H1 (cell line): Measurements from ENCODE around the gene CAMK2D. TPM values are rescaled to one million over a fixed set of nuclear protein-coding genes. Genes with fewer than 3 reads are reported as not detected.

Experiments
- CTCF ChIA-PET: fragments of 300-600 bp; sonication (Branson Sonifier 250); formaldehyde crosslinking; loops from one replicate; lab custom pipeline; 2021; ENCODE audit not compliant: partially characterized antibody; lab: Charles Lee
- POLR2A ChIA-PET: fragments of 300-600 bp; sonication (Branson Sonifier 250); formaldehyde crosslinking; loops from one replicate; lab custom pipeline; 2021; ENCODE audit warnings: inconsistent platforms; ENCODE audit not compliant: partially characterized antibody; lab: Charles Lee
- DNase-seq, 2 experiments: peaks; one replicate each; pipeline versions ENCODE4 v3.0.0 to v3.0.0-alpha.2; 2010 to 2022; ENCODE audit warnings: low spot score in 2 of 2, low read depth in 1 of 2, mixed read lengths in 1 of 2
- FAIRE-seq: peaks from 2 replicates; lab custom pipeline; 2011; peaks lifted over from hg19 to GRCh38; lab: Jason Lieb, UNC
- H2AFZ ChIP-seq: 2 replicates; pipeline ENCODE4 v1.8.1; 2012; ENCODE audit warnings: low read length, inconsistent platforms
- H2AK5ac ChIP-seq: 2 replicates; pipeline ENCODE4 v1.6.1; 2013; ENCODE audit warnings: low read depth, low read length
- H2BK120ac ChIP-seq: replicated peaks from 2 replicates; pipeline ENCODE3; 2013; ENCODE audit warnings: low read depth, low read length, inconsistent platforms
- H2BK12ac ChIP-seq: 2 replicates; pipeline ENCODE4 v1.6.1; 2013; ENCODE audit warnings: low read depth, low read length
- H2BK15ac ChIP-seq: 2 replicates; pipeline ENCODE4 v1.6.1; 2013; ENCODE audit warnings: low read length
- H2BK20ac ChIP-seq: 2 replicates; pipeline ENCODE4 v1.6.1; 2013; ENCODE audit warnings: low read length
- H2BK5ac ChIP-seq: 2 replicates; pipeline ENCODE4 v1.6.1; 2013; ENCODE audit warnings: low read depth, low read length
- H3K14ac ChIP-seq: 2 replicates; pipeline ENCODE4 v1.6.1; 2013; ENCODE audit warnings: inconsistent platforms; ENCODE audit not compliant: insufficient read length
- H3K18ac ChIP-seq: 2 replicates; pipeline ENCODE4 v1.6.1; 2013; ENCODE audit warnings: low read length; ENCODE audit errors: extremely low read depth
- H3K23ac ChIP-seq: 2 replicates; pipeline ENCODE4 v1.6.1; 2013; ENCODE audit warnings: inconsistent platforms; ENCODE audit not compliant: insufficient read length
- H3K23me2 ChIP-seq: 2 replicates; pipeline ENCODE4 v1.6.1; 2013; ENCODE audit warnings: low read depth, low read length
- H3K27ac ChIP-seq: 2 replicates; pipeline ENCODE4 v1.6.1; 2011; ENCODE audit warnings: low read depth, low read length, inconsistent platforms
- H3K27me3 ChIP-seq, 4 experiments: replicated peaks in 1 of 4; 1 replicate in 1 of 4; 2 replicates in 3 of 4; pipeline versions ENCODE4 v1.6.1 to v1.8.1; 2011 to 2013; ENCODE audit warnings: low read length in 3 of 4, mild to moderate bottlenecking in 3 of 4, inconsistent platforms in 2 of 4, mixed read lengths in 2 of 4, moderate library complexity in 1 of 4; ENCODE audit not compliant: control insufficient read depth in 3 of 4, insufficient read depth in 3 of 4; ENCODE audit errors: extremely low read depth in 1 of 4
- H3K36me3 ChIP-seq, 4 experiments: 2 replicates each; pipeline versions ENCODE4 v1.6.1 to v1.8.1; 2011 to 2013; ENCODE audit warnings: mild to moderate bottlenecking in 4 of 4, low read length in 3 of 4, moderate library complexity in 2 of 4, control low read depth in 1 of 4, inconsistent platforms in 1 of 4; ENCODE audit not compliant: insufficient read depth in 4 of 4, control insufficient read depth in 2 of 4
- H3K4ac ChIP-seq: replicated peaks from 2 replicates; pipeline ENCODE3; 2013; ENCODE audit warnings: low read length, low read depth, mixed read lengths, inconsistent platforms; ENCODE audit not compliant: insufficient read length
- H3K4me1 ChIP-seq, 4 experiments: replicated peaks in 1 of 4; 1 replicate in 1 of 4; 2 replicates in 3 of 4; pipeline versions ENCODE4 v1.6.1 to v1.8.1; 2011 to 2013; ENCODE audit warnings: low read length in 3 of 4, inconsistent platforms in 2 of 4, mixed read lengths in 1 of 4; ENCODE audit not compliant: insufficient read depth in 4 of 4, control insufficient read depth in 3 of 4
- H3K4me2 ChIP-seq, 2 experiments: 2 replicates each; pipeline versions ENCODE4 v1.6.1 to v1.8.1; 2011 to 2013; ENCODE audit warnings: low read depth in 2 of 2, low read length in 2 of 2, control low read depth in 1 of 2, inconsistent platforms in 1 of 2, mild to moderate bottlenecking in 1 of 2; ENCODE audit not compliant: insufficient read depth in 1 of 2
- H3K4me3 ChIP-seq, 4 experiments: fragments of 200-600, 300-600 bp in 1 of 4; sonication (generic), shearing (Covaris generic), sonication (Bioruptor Twin) in 1 of 4; 2 replicates each; pipeline versions ENCODE4 v1.5.1 to v1.8.1; 2011 to 2016; ENCODE audit warnings: low read length in 4 of 4, low read depth in 3 of 4, control low read depth in 2 of 4, inconsistent platforms in 2 of 4, mild to moderate bottlenecking in 2 of 4, mixed read lengths in 1 of 4, moderate library complexity in 1 of 4; ENCODE audit not compliant: insufficient read depth in 2 of 4; ENCODE audit errors: extremely low read depth in 1 of 4
- H3K56ac ChIP-seq: replicated peaks from 2 replicates; pipeline ENCODE3; 2013; ENCODE audit warnings: low read depth, mild to moderate bottlenecking, mixed read lengths, low read length, inconsistent platforms; ENCODE audit not compliant: insufficient read length
- H3K79me1 ChIP-seq: 2 replicates; pipeline ENCODE4 v1.6.1; 2013; ENCODE audit warnings: low read depth, low read length, control low read depth
- H3K79me2 ChIP-seq, 2 experiments: 2 replicates each; pipeline versions ENCODE4 v1.6.1 to v1.8.1; 2012 to 2013; ENCODE audit warnings: low read length in 2 of 2, mild to moderate bottlenecking in 2 of 2, inconsistent platforms in 1 of 2; ENCODE audit not compliant: insufficient read depth in 2 of 2, control insufficient read depth in 1 of 2
- H3K9ac ChIP-seq, 4 experiments: replicated peaks in 1 of 4; 1 replicate in 1 of 4; 2 replicates in 3 of 4; pipeline versions ENCODE4 v1.6.1 to v1.8.1; 2011 to 2013; ENCODE audit warnings: low read depth in 3 of 4, low read length in 3 of 4, control low read depth in 2 of 4, mild to moderate bottlenecking in 2 of 4, moderate library complexity in 2 of 4, inconsistent platforms in 1 of 4; ENCODE audit errors: extremely low read depth in 1 of 4
- H3K9me3 ChIP-seq, 2 experiments: 2 replicates each; pipeline versions ENCODE4 v1.6.1 to v1.8.1; 2012 to 2013; ENCODE audit warnings: mild to moderate bottlenecking in 2 of 2, moderate library complexity in 2 of 2, control low read depth in 1 of 2, inconsistent platforms in 1 of 2, low read depth in 1 of 2, low read length in 1 of 2, mixed read lengths in 1 of 2; ENCODE audit not compliant: insufficient read depth in 2 of 2
- H4K20me1 ChIP-seq, 2 experiments: replicated peaks in 1 of 2; 2 replicates each; pipeline versions ENCODE3 to v1.8.1; 2011 to 2013; ENCODE audit warnings: inconsistent platforms in 2 of 2, low read length in 2 of 2, mild to moderate bottlenecking in 1 of 2; ENCODE audit not compliant: insufficient read depth in 2 of 2, control insufficient read depth in 1 of 2
- H4K5ac ChIP-seq: 2 replicates; pipeline ENCODE4 v1.6.1; 2013; ENCODE audit warnings: low read length, low read depth, mixed read lengths, inconsistent platforms; ENCODE audit not compliant: insufficient read length
- H4K8ac ChIP-seq: 2 replicates; pipeline ENCODE4 v1.8.0; 2013; ENCODE audit warnings: mild to moderate bottlenecking, moderate library complexity, low read length, inconsistent platforms; ENCODE audit not compliant: insufficient read depth; ENCODE audit errors: extremely low read depth
- H4K91ac ChIP-seq: replicated peaks from 2 replicates; pipeline ENCODE3; 2013; ENCODE audit warnings: low read length, mixed read lengths, inconsistent platforms; ENCODE audit not compliant: insufficient read length
- ATF3 ChIP-seq: IDR thresholded peaks from 2 replicates; pipeline ENCODE4 v1.6.1; 2011; ENCODE audit warnings: low read depth, mild to moderate bottlenecking, low read length; ENCODE audit not compliant: insufficient read depth
- BCL11A ChIP-seq, 2 experiments: IDR thresholded peaks; one replicate each; pipeline ENCODE4 v1.6.1; 2011; ENCODE audit warnings: low read depth in 2 of 2, low read length in 2 of 2, mild to moderate bottlenecking in 2 of 2
- CBX8 ChIP-seq: fragments of 300-800, 300-1000 bp; sonication (generic); IDR thresholded peaks from 2 replicates; pipeline ENCODE4 v1.7.1; 2016; ENCODE audit warnings: low read depth, low read length, borderline replicate concordance
- CHD2 ChIP-seq: IDR thresholded peaks from 2 replicates; pipeline ENCODE4 v1.6.1; 2012; ENCODE audit warnings: low read length, improper control_type of control experiment
- JUN ChIP-seq: IDR thresholded peaks from 2 replicates; pipeline ENCODE4 v1.6.1; 2011; ENCODE audit warnings: low read depth, mild to moderate bottlenecking, improper control_type of control experiment, low read length
- JUND ChIP-seq: IDR thresholded peaks from 2 replicates; pipeline ENCODE4 v1.6.1; 2011; ENCODE audit warnings: mild to moderate bottlenecking, improper control_type of control experiment, low read length
- NRF1 ChIP-seq: IDR thresholded peaks from 2 replicates; pipeline ENCODE4 v1.6.1; 2011; ENCODE audit warnings: mild to moderate bottlenecking, low read depth, low read length, improper control_type of control experiment
- RAD21 ChIP-seq, 2 experiments: IDR thresholded peaks in 1 of 2; conservative IDR thresholded peaks in 1 of 2; 2 replicates each; pipeline ENCODE4 v1.6.1; 2011; ENCODE audit warnings: low read depth in 2 of 2, low read length in 2 of 2, improper control_type of control experiment in 1 of 2, inconsistent platforms in 1 of 2, mild to moderate bottlenecking in 1 of 2, moderate library complexity in 1 of 2
- RFX5 ChIP-seq: IDR thresholded peaks from 2 replicates; pipeline ENCODE4 v1.6.1; 2011; ENCODE audit warnings: low read depth, low read length, improper control_type of control experiment, borderline replicate concordance
- SIRT6 ChIP-seq: IDR thresholded peaks from one replicate; pipeline ENCODE4 v1.7.1; 2012; ENCODE audit warnings: low read length, inconsistent platforms
- SIX5 ChIP-seq: IDR thresholded peaks from 2 replicates; pipeline ENCODE4 v1.6.1; 2011; ENCODE audit warnings: mild to moderate bottlenecking, low read depth, low read length
- polyA plus RNA-seq, 7 experiments: library from polyadenylated mRNA; depleted of rRNA in 3 of 7; stranded (reverse) in 5 of 7; unstranded in 2 of 7; fragments of >200 nt in 5 of 7; fragments of 200-250 nt in 2 of 7; gene quantifications; 1 replicate in 5 of 7; 2 replicates in 1 of 7; 4 replicates in 1 of 7; pipeline versions ENCODE4 v1.2.1 to v1.2.3, GENCODE V29; 2011 to 2013; ENCODE audit warnings: missing spikeins in 2 of 7, mixed read lengths in 2 of 7
- total RNA-seq: library from RNA; stranded (reverse); fragmentation: NEBNext Ultra II Directional; extraction: Animal tissue kit (Norgen Biotek cat#: 25700); gene quantifications from 2 replicates; pipeline ENCODE4 v1.2.1, GENCODE V29; 2021
- TF ChIP-seq, protein P1 (sequence below), 3 experiments: IDR thresholded peaks; 1 replicate in 2 of 3; 2 replicates in 1 of 3; pipeline versions ENCODE4 v1.5.1 to v1.6.1; 2011; ENCODE audit warnings: low read length in 3 of 3, mild to moderate bottlenecking in 3 of 3, inconsistent platforms in 2 of 3, low read depth in 1 of 3, moderate library complexity in 1 of 3; ENCODE audit not compliant: insufficient read depth in 1 of 3; ENCODE audit errors: control extremely low read depth in 1 of 3

Gene CAMK2D
- total and polyA plus RNA-seq, 2 of the 8 experiments (the other 6 are each of a cell fraction or from before 2014, with no cell fraction given) = 3.2 to 7.0 TPM

GRCh38 chr4:113801882-113802281 is 40.3 kb upstream of the CAMK2D start:
- Histone ChIP-seq H2BK20ac (no peak overlapping the region), H3K4me2 (no peak overlapping the region), H4K20me1 (no peaks in the 10 kb centered on the region), H3K79me1 (no peaks in the 10 kb centered on the region), H3K14ac (no peak overlapping the region), H3K9ac (no peak overlapping the region), H3K36me3 (no peaks in the 10 kb centered on the region), H2AFZ (no peak overlapping the region), H3K27ac (no peak overlapping the region), H4K5ac (no peak overlapping the region), H2BK15ac (no peak overlapping the region), H3K9me3 (peaks cover 0 to 4% of the 10 kb centered on the region in 2 experiments; a peak in 1 of 4 replicates), H3K4me3 (no peak overlapping the region), H3K4ac (no peak overlapping the region), H3K4me1 (no peaks in the 10 kb centered on the region), H3K18ac (no peak overlapping the region), H3K79me2 (no peaks in the 10 kb centered on the region), H4K91ac (no peak overlapping the region), H4K8ac (no peak overlapping the region), H3K27me3 (no peaks in the 10 kb centered on the region), H2BK5ac (no peak overlapping the region), H3K56ac (no peak overlapping the region), H3K23me2 (no peaks in the 10 kb centered on the region), H2AK5ac (no peak overlapping the region), H2BK120ac (no peak overlapping the region), H3K23ac (no peak overlapping the region), H2BK12ac (no peak overlapping the region)
- ChIA-PET CTCF (interaction anchor here (0.6 kb wide), 1 partner anchor 30 kb away, joined by 3 read pairs; no protein-coding TSS in a partner anchor), POLR2A (no interaction called here)
- DNase-seq (no peak), FAIRE-seq (no peak)
- TF ChIP-seq RAD21 (IDR thresholded peaks at IDR 0.05 in 1 of 2, conservative IDR thresholded peaks at IDR 0.05 in 1 of 2; ENCODE audit: low read depth in 2 of 2, low read length in 2 of 2) = no peak
- TF ChIP-seq ATF3 = no peak
- no peak for TF ChIP-seq JUND
- TF ChIP-seq RFX5 = no peak
- no peak for TF ChIP-seq JUN
- TF ChIP-seq CHD2 = no peak
- no peak for TF ChIP-seq SIRT6
- TF ChIP-seq SIX5 = no peak
- TF ChIP-seq BCL11A (IDR thresholded peaks at IDR 0.05; ENCODE audit: low read depth in 2 of 2, low read length in 2 of 2) = no peak
- no peak for TF ChIP-seq NRF1
- TF ChIP-seq CBX8 = no peak
- TF ChIP-seq, protein P1, sequence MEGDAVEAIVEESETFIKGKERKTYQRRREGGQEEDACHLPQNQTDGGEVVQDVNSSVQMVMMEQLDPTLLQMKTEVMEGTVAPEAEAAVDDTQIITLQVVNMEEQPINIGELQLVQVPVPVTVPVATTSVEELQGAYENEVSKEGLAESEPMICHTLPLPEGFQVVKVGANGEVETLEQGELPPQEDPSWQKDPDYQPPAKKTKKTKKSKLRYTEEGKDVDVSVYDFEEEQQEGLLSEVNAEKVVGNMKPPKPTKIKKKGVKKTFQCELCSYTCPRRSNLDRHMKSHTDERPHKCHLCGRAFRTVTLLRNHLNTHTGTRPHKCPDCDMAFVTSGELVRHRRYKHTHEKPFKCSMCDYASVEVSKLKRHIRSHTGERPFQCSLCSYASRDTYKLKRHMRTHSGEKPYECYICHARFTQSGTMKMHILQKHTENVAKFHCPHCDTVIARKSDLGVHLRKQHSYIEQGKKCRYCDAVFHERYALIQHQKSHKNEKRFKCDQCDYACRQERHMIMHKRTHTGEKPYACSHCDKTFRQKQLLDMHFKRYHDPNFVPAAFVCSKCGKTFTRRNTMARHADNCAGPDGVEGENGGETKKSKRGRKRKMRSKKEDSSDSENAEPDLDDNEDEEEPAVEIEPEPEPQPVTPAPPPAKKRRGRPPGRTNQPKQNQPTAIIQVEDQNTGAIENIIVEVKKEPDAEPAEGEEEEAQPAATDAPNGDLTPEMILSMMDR (IDR thresholded peaks at IDR 0.05; ENCODE audit: control extremely low read depth in 1 of 3, insufficient read depth in 1 of 3, low read depth in 1 of 3, low read length in 3 of 3) = no peak
